GM23338 (cell line): Measurements from ENCODE around the gene EPHB1.

ENCODE experiments used
- CTCF ChIP-seq, 2 experiments: fragments of 200-600 bp in 1 of 2; sonication (generic) in 1 of 2; conservative IDR thresholded peaks; 2 replicates each; pipeline versions ENCODE4 v1.5.1 to v1.6.1; 2016 to 2017; ENCODE audit warnings: antibody characterized with exemption in 2 of 2, low read depth in 2 of 2, mild to moderate bottlenecking in 2 of 2, moderate library complexity in 1 of 2
- EZH2 ChIP-seq: fragments of 200-600 bp; sonication (generic); IDR thresholded peaks from one replicate; pipeline ENCODE4 v1.8.0; 2017; ENCODE audit warnings: antibody characterized with exemption, mild to moderate bottlenecking, low read depth; ENCODE audit not compliant: unreplicated experiment

DNA sequence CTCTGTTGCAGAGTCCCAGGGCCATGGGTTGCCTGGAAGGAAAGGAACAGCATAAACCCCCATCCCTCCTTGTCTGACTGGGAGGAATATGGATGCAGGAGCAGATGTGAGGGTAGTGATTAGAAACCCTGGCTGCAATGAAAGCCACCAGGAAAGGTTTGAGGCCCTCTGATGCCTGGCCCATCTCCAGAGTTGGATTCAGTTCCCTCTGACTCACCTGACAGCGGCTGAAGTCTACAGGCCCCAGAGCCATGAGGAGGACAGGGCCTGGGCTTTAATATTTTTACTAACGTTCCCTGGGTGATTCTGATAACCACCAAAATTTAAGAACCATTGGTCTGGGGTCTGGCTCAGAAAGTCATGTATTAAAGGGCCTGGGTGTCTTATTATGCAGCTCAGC, 214.0 kb downstream of the EPHB1 start:
- no peak for TF ChIP-seq CTCF (conservative IDR thresholded peaks at IDR 0.05; ENCODE audit: low read depth in 2 of 2)
- TF ChIP-seq EZH2: no peak
